H4 (cell line): ENCODE data around the gene RADX. TPM values are rescaled to one million over a fixed set of nuclear protein-coding genes. Genes with fewer than 3 reads are reported as not detected.
"Not testable (repeated sequence)": the region's sequence is repeated elsewhere in the genome, so short reads cannot be mapped to it uniquely, and the experiment has no call there.

Experiments used
- DNase-seq: peaks from one replicate; pipeline ENCODE4 v3.0.0-alpha.2; 2015; ENCODE audit warnings: low spot score
- total RNA-seq: library from RNA; depleted of rRNA; stranded (reverse); fragments of >200 nt; shearing (Covaris generic); gene quantifications from 2 replicates; pipeline ENCODE4 v1.2.3, GENCODE V29; 2014; rRNA removed

Gene RADX, protein sequence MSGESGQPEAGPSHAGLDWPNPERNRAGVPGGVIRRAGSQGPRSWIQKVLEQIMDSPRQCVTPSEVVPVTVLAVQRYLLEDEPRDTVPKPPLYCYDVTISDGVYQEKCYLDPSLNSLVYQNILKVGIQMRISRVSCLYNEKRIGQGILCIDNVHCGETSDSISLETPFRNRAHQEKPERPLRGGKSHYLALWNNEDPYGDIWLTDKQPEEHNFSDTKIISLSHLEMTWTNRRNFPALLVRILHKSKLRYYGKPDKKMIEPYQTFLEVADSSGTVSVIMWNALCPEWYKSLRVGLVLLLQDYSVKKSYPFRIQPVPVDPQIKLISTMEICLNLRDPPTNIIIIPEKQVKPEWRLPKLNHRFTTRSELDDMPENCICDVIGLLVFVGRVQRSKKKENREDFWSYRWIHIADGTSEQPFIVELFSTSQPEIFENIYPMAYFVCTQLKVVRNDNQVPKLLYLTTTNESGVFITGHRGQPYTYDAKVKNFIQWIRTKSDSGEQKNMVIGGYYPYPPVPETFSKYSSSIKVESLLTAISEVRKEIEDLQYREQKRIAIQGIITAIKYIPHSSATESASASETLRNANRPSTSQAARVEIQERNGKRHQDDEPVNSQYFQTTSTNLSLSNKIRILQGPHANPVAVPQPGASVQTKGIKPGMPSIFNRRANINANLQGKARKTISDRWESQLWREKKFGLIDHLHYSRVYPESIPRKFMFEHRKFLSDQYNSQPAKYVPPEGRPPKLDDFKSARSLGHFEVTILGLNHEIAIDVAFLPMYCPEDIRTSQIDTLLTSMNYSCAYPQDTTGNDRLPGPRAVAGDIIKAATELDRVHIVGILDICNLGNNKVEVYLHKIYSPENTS
- total RNA-seq = 10.8 and 15.8 TPM in 2 replicates

DNA sequence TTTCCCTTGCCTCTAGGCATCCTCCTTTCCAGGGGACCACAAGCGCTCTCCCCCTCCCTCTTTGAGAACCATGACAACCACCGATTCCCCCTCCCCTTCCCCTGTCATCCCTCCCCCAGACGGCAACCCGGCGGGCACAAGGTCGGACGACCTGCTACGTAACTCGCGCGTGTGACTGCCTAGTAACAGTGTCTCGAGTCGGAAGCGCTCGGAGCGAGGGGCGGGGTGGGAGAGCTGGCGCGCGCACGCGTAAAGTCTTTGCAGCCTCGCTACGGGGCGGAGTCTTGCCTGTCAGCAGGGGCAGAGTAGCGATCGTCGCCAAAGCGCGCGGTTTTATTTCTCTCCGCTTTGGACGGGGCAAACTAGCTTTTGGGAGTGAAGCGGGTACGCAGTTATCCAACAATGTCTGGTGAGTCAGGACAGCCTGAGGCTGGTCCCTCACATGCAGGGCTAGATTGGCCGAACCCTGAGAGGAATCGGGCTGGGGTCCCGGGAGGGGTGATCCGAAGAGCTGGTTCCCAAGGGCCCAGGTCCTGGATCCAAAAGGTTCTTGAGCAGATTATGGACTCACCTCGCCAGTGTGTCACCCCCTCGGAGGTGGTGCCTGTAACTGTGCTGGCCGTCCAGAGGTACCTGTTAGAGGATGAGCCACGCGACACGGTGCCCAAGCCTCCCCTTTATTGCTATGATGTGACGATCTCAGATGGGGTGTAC is at the start of gene RADX:
Gene RADX (plus strand): TSS at position 300 of the 714 bp plus-strand sequence. CDS start 103 bp downstream, at position 403.
- peak; percentile 95 for DNase-seq

DNA sequence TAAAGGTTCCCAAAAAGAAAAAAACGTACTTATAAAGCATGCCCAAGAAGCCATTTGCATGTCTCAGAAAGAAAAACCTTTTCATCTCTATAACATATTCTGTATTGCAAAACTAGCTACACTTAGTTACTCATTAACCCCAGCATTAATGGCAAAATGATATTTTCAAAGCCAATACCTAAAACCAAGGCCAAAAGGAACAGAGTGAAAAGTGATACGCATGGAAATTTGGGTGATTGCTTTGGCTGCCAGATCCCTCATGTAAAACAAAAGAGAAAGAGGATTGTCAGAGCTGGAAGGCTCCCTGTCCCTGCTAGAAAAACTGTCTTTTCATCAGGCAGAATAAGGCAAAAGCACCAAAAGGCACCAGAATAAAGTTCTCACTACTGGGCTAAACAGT is 46.8 kb upstream of the RADX start:
- no peak for DNase-seq

DNA sequence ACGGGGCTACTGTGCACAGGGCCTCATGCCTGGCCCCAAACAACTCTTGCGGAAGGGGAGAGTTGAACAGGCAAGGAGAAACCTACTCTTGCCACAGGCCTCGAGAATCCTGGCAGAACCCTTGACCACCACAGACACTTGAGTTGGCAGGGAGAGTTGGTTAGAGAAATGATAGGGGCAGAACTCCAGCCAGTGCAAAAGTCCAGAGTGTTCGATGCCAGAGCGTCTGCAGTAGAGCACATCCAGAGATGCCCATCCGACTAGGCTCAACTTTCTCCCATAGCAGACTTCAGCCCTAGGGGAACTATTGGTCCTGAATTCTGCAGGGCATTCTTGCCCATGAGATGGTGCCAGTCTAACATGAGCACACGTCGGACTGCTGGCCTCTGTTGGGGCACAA is 45.4 kb upstream of the RADX start:
- no peak for DNase-seq

DNA sequence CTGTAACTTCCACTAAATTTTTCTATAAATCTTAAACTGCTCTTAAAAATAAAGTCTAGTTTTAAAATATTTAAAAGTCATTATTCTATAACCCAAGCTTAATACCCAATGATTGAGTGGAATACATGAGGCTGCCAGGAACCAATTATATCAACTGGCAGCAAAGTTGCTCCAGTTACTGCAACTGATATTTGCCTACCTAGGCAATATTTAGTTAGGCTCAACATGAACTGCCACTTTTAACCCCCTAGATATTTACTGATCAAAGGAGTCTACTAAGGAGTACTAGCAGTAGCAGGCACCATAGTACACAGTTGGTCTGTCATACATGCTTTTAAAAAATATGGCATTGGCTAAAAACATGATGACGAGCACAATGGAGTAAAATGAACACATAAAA is 29.9 kb upstream of the RADX start:
- no peak for DNase-seq

DNA sequence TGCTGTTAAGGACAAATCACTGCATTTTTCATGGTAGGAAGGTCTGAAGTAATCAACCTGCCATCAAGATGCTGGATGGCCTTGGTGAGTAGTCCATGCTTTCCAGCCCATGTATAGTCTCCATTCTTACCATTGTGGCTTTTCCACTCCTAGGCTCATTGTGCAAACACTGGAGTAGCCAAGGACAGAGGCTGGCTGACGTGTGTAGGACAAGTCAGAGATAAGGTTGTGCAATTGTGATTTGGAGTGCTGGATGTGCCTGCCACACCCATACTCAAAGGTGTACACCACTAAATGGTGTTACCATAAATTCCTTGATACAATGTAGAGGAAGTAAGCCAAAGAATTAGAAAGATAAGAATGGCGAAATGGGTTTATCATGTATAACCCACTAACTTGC is 26.3 kb upstream of the RADX start:
- DNase-seq = no peak

DNA sequence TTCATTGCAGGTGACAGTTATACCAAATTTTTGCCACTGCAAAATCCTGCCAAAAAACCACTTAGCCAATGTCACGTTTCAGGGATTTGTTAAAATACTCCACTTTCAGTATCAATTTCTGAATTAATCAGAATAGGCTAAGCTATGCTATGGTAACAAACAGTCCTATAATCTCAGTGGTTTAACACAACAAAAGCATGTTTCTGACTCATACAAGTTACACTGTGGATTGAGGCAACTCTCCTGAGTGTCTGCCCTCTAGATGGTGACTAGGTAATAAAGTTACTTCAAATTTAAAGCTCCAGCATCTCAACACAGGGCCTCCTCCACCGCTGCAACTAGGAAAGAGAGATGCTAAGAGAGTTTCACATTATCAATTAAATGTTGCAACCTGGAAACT is 23.0 kb upstream of the RADX start:
- no peak for DNase-seq

DNA sequence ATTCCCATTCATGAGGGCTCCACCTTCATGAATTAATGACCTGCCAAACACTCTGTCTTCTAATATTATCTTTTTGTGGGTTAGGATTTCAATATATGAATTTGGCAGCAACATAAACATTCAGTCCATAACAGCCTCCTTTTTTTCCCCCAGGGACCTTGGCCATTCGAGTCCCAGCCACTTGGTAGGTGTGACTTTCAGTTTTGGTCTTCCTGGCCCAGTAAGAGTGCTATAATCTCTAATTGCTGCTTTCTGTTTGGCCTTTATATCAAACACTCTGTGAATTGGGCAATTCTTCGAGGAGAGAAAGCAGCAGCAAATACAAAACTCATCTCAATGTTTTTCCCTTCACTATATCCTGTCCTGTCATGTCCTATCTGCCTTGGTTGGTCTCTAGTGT is 12.4 kb upstream of the RADX start:
- DNase-seq = no peak

DNA sequence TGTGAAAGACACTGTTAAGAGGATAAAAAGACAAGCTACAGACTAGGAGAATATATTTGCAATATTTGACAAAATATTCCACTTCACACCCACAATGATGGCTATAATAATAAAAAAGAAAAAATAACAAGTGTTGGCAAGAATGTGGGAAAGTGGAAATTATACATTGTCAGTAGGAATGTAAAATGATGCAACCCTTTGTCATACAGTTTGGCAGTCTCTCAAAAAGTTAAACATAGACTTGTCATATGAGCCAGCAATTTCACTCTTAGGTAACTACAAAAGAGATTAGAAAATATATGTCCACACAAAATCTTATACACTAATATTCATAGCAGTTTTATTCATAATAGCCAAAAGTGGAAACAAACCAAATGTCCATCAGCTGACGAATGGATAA is 5.2 kb upstream of the RADX start:
- DNase-seq = no peak

DNA sequence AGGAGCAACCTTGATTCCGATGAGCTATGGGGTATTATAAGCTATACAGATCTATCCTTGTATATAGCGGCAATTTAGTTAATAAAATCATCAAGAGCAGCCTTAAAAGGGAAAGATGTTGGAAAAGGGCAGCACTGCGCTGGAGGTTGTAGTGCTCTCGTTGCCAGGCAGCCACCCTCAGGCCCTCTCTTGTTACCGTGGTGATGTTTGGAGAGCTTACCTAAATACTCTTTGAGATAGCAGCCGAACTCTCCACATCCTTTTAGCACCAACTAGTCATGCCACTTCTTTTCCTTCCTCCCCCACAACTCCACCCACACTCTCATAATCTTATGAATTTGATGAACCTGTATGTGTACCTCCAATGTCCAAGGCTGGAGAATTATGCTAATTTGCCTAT is 3.8 kb upstream of the RADX start:
- no peak for DNase-seq

DNA sequence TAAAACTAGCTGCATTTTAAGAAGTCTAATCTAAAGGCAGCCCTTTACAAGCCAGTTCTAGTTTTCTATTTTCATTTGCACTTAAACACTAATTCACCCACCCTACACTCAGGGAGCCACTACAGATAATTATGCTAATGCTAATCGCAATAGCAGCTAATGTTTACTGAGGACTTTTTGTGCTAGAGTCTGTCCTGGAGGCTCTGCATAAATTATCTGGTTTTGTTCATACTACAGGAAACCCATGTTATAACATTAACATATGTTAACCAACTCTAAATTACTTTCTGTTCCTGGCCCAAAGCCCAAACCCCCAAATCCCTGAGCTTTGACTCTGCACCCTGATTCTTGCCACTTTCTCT is 480 bp upstream of the RADX start:
- DNase-seq = no peak

DNA sequence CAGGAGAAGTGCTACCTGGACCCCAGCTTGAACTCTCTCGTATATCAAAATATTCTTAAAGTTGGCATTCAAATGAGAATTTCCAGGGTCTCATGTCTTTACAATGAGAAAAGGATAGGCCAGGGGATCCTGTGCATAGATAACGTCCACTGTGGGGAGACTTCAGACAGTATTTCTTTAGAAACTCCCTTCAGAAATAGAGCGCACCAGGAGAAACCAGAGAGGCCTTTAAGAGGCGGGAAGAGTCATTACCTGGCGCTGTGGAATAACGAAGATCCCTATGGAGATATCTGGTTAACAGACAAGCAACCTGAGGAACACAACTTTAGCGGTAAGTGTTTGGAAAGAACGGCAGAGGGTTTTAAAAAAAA is 600 bp downstream of the RADX start:
- no peak for DNase-seq

DNA sequence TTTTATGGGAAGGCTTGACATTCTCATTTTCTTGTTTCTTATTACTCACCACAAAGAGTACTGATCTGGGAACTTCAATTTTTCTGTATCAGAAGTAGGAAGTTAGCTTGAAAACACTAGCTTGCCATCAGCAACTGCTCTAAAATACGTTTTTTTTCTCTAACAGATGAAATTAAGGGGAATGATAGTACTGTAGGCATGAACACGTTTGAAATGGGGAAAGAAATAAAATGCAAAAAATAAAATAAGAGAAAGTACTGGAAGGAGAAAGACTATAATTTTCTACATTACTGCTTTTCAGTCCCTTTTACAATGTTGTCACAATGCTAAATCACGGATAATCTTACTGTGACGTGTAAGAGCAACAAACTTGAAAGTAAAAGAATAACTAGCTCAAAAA is 1.5 kb downstream of the RADX start:
- no peak for DNase-seq

DNA sequence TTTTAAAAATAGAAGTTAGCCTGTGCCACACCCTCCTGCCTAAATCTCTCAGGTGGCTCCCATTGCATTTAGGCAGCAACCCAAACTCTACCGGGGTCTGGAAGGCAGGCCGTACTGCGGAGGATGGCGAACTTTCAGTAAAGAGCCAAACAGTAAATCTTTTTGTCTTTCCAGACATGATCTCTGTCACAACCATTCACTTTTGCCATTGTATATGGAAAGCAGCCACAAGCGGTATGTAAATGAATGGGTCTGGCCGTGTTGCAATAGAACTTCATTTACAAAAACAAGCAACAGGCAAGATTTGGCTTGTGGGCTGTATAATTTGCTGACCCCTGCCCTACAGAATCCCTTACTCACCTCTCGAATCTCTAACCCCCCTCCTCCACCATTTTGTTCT is 3.3 kb downstream of the RADX start:
- DNase-seq = peak; percentile 33

DNA sequence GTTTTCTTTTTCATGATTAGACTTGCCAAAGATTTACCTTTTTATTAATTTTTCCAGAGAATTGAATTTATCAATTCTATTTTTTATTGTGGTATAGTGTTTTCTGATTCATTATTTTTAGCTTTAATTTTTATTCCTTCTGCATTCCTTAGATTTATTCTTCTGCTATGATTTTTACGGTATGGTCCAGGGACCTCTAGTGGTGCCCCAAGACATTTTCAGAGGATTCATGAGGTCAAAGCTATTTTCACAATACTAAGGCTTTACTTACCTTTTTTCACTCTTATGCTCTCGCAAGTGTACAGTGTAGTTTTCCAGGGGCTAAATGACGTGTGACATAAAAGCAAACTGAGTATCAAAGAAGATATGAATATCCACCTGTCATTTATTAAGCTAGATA is 8.0 kb downstream of the RADX start:
- DNase-seq = no peak

DNA sequence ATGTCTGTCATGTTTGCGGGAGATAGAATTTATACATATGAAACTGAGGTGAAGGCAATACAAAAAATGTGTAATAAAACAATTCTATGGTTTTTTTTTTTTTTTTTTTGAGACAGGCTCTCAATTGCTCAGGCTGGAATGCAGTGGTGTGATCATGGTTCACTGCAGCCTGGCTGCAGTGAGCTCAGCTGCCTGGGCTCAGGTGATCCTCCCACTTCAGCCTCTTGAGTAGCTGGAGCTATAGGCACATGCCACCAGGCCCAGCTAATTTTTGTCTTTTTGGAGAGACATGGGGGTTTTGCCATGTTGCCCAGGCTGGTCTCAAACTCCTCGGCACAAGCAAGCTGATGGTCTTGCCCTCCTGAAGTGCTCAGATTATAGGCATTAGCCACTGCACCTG is 10.1 kb downstream of the RADX start:
- no peak for DNase-seq

DNA sequence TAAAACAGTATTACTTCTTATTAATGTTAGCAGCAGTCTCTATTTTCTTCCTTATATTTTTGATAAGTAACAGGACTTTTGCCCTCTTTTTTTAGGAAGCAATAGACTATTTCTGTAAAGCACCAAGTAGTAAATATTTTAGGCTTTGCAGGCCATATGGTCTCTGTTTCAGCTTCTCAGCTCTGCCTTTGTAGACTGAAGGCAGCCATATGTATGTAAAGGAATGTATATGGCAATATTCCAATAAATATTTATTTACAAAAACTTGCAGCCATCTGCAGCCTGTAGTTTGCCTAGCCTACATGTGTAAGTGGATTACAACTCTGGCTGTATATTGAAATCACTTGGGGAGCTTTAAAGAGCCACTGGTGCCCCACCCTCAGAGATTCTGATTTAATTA is 15.0 kb downstream of the RADX start:
- no peak for DNase-seq

DNA sequence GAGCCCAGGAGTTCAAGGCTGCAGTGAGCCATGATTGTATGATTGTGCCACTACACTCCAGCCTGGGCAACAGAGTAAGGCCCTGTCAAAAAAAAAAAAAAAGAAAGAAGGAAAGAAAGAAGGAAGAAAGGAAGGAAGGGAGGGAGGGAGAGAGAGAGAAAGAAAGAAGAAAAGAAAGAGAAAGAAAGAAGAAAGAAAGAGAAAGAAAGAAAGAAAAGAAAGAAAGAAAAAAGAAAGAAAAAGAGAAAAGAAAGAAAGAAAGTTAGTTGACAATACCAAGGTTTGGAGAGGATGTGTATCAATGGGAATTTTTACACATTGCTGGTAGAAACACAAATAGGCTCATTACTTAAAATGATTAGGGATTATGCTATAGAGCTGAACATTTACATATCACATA is 19.8 kb downstream of the RADX start:
- no peak for DNase-seq

DNA sequence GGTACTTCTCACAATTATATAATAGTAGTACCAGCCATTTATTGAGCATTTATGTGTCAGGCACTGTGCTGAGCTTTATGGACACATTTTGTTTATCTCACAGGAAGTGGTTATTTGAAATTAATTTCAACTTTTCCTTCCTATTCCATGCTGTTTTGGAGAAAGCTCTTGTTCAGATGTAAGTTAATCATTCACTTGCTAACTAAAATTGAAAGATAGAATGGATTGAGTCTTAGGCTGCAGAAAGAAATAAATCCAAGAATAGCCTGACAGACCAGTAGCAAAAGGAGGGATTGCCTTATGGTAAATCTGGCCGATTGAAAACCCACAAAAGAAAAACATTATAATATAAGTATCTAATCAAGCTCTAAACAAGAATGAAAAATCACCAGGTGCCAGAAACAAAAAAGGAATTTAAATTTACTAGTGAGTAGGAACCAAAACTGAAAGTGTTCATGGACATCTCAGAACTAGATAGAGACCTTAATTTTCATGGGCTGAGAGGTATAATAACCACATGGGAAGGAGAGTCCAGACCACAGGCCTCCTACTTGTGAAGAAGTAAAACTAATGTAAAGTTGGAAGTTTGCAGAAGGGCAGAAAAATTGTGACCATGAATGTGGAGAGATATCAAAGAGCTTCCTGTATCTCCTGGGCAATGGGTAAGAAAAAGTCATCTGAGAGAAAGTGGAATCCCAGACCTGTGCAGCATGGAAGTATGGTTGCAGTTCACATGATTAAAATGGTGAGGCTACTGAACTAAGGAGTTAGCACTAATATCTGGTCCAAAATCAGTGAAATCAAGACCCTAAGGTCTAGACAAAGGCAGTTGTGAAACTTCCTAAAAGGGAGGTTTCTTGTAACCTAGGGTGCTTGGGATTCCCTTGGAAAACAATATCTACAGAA is 38.0 kb downstream of the RADX start:
- no peak for DNase-seq

DNA sequence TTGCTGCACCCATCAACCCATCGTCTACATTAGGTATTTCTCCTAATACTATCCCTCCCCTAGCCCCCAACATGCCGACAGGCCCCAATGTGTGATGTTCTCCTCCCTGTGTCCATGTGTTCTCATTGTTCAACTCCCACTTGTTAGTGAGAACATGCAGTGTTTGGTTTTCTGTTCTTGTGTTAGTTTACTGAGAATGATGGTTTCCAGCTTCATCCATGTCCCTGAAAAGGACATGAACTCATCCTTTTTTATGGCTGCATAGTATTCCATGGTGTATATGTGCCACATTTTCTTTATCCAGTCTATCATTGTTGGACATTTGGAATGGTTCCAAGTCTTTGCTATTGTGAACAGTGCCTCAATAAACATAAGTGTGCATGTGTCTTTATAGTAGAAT is 41.8 kb downstream of the RADX start:
- DNase-seq = not testable (repeated sequence)

DNA sequence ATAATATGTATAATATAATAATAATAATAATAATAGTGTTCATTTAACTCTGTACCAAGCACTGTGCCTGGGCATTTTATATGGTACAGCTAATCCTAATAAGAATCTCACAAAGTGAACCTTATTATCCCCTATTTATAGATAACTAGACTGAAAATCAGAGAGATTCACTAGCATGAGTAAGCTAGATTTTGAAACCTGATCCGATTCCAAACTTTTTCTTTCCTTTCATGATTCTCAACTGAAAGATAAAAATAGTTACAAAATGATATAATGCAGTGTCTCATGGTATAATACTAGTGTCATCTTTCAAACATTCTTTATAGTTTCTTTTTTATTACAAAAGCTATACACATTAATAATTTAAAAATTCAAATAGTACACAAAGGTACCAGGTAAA is 58.9 kb downstream of the RADX start:
- no peak for DNase-seq

DNA sequence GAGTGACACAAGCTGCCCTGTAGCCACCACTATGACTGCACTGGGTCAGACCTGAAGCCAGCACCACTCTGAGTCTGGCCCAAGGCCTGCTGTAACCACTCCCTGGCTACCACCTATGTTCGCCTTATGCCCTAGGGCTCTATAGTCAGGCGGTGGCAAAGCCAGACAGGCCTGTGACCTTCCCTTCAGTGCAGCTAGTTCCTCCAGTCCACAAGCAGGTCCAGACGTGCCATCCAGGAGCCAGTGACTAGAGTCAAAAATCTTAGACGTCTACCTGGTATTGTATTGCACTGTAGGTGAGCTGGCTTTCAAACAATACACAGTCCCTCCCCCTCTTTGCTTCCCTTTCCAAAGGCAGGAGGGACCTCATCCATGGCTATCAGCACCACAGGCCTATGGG is 60.7 kb downstream of the RADX start:
- no peak for DNase-seq

DNA sequence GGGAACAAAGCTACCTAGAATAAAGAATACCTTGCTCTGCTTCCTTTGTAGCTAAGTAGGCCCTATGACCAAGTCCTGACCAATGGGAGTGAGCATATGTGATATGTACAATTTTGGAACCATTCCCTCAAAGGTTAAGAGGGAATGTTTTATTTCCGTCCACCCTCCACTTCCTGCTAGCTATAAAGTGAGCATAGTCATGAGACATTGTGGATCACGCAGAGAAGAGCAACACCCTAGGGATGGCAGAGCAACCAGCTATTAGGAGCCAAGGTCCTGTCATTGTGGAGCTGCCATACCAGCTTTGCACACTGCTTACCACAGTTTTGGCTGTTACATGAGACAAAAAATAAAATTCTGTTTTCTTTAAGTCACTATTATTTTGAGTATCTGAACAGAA is 68.9 kb downstream of the RADX start:
- DNase-seq = no peak
